Gastrocnemius medialis (tissue), 4 donors: ENCODE measurements around the gene AIMP1. TPM values are rescaled to one million over a fixed set of nuclear protein-coding genes. Genes with fewer than 3 reads are reported as not detected.

ENCODE experiments used
- ATAC-seq, 2 donors: fragments of 150-250 bp; one replicate each; pipeline ENCODE4 v1.9.1; 2016
- DNase-seq, 2 donors: peaks; one replicate each; pipeline ENCODE4 v3.0.0-alpha.2; 2019
- H3K27ac ChIP-seq, 4 donors: fragments of 200-600 bp; sonication (generic); 1 replicate in 1 of 4; 2 replicates in 3 of 4; pipeline ENCODE4 v1.5.1; 2016 to 2018; ENCODE audit warnings: mild to moderate bottlenecking in 2 of 4, moderate library complexity in 1 of 4
- H3K27me3 ChIP-seq, 3 donors: fragments of 200-600 bp; sonication (generic) in 2 of 3; 1 replicate in 1 of 3; 2 replicates in 2 of 3; pipeline versions ENCODE4 v1.5.1 to v1.6.0; 2016 to 2019; ENCODE audit warnings: mild to moderate bottlenecking in 1 of 3, moderate library complexity in 1 of 3
- H3K36me3 ChIP-seq, 2 donors: fragments of 200-600 bp; sonication (generic) in 1 of 2; one replicate each; pipeline ENCODE4 v1.5.1; 2017 to 2018
- H3K4me1 ChIP-seq, 2 donors: fragments of 200-600 bp; sonication (generic) in 1 of 2; one replicate each; pipeline ENCODE4 v1.5.1; 2016 to 2017; ENCODE audit warnings: mild to moderate bottlenecking in 2 of 2
- H3K4me3 ChIP-seq, 4 donors: fragments of 200-600 bp; sonication (generic) in 3 of 4; 1 replicate in 1 of 4; 2 replicates in 3 of 4; pipeline ENCODE4 v1.5.1; 2016 to 2019; ENCODE audit warnings: mild to moderate bottlenecking in 2 of 4
- H3K9me3 ChIP-seq, 3 donors: fragments of 200-600 bp; sonication (generic) in 2 of 3; 1 replicate in 1 of 3; 2 replicates in 2 of 3; pipeline ENCODE4 v1.5.1; 2016 to 2019
- POLR2A ChIP-seq, 2 donors: fragments of 450-650 bp; IDR thresholded peaks; one replicate each; pipeline ENCODE4 v1.6.1; 2017; ENCODE audit warnings: antibody characterized with exemption in 2 of 2, mild to moderate bottlenecking in 2 of 2, moderate library complexity in 2 of 2
- in situ Hi-C, 4 donors: fragments of 200-750 bp; cut with MboI; loops; one replicate each; pipeline versions ENCODE4 v1.15.0 to v1.8.0; 2017; ENCODE audit warnings: low sequenced_read_pairs in 4 of 4
- intact Hi-C: fragments of 100-400 bp; cut with DNase I; formaldehyde crosslinking; loops from one replicate; pipeline ENCODE4 v1.15.1; 2023; ENCODE audit warnings: low total_unique reads
- total RNA-seq, 4 donors: library from RNA; depleted of rRNA; stranded (reverse); fragments of >200 nt; gene quantifications; one replicate each; pipeline versions ENCODE4 v1.1.0 to v1.2.3, GENCODE V29; 2016
- TF ChIP-seq, protein P1 (sequence below), 5 experiments: fragments of 450-650 bp in 3 of 5; fragments of 200-600 bp in 2 of 5; sonication (generic) in 2 of 5; IDR thresholded peaks in 4 of 5; conservative IDR thresholded peaks in 1 of 5; 1 replicate in 4 of 5; 2 replicates in 1 of 5; pipeline ENCODE4 v1.5.1; 2016 to 2019; ENCODE audit warnings: antibody characterized with exemption in 5 of 5, mild to moderate bottlenecking in 3 of 5, moderate library complexity in 3 of 5

AIMP1 gene
- total RNA-seq, 4 donors from 2014 or later = 23.2 to 30.0 (median 27.4) TPM

DNA sequence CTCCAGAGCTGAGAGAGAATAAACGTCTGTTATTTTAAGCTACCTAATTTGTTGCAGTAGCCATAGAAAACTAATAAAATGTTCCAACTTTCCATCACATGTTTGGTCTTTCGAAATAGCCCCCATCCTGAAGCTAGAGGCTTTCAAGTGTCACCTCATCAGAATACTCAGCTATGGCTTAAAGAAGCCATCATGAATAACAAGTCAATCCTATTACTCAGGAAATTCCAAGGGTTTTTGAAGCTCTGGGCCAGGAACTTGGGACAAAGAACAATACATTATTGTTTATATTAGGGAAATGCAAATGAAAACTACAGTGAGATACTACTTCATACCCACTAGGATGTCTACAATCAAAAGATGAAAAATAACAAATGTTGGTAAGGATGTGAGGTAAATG is 42.5 kb upstream of the AIMP1 start:
- Histone ChIP-seq H3K27me3 (no peaks in the 10 kb centered on the region), H3K36me3 (peaks cover 0 to 6% of the 10 kb centered on the region in 2 donors), H3K27ac (no peak overlapping the region), H3K4me3 (no peak overlapping the region), H3K4me1 (peaks cover 0 to 6% of the 10 kb centered on the region in 2 donors), H3K9me3 (no peaks in the 10 kb centered on the region)
- ATAC-seq (no peak), DNase-seq (no peak)
- in situ Hi-C loops (no loop called here), intact Hi-C loops (no loop called here)
- TF ChIP-seq, protein P1, sequence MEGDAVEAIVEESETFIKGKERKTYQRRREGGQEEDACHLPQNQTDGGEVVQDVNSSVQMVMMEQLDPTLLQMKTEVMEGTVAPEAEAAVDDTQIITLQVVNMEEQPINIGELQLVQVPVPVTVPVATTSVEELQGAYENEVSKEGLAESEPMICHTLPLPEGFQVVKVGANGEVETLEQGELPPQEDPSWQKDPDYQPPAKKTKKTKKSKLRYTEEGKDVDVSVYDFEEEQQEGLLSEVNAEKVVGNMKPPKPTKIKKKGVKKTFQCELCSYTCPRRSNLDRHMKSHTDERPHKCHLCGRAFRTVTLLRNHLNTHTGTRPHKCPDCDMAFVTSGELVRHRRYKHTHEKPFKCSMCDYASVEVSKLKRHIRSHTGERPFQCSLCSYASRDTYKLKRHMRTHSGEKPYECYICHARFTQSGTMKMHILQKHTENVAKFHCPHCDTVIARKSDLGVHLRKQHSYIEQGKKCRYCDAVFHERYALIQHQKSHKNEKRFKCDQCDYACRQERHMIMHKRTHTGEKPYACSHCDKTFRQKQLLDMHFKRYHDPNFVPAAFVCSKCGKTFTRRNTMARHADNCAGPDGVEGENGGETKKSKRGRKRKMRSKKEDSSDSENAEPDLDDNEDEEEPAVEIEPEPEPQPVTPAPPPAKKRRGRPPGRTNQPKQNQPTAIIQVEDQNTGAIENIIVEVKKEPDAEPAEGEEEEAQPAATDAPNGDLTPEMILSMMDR (IDR thresholded peaks at IDR 0.05 in 4 of 5, conservative IDR thresholded peaks at IDR 0.05 in 1 of 5) = no peak
- TF ChIP-seq POLR2A (IDR thresholded peaks at IDR 0.05) = no peak

DNA sequence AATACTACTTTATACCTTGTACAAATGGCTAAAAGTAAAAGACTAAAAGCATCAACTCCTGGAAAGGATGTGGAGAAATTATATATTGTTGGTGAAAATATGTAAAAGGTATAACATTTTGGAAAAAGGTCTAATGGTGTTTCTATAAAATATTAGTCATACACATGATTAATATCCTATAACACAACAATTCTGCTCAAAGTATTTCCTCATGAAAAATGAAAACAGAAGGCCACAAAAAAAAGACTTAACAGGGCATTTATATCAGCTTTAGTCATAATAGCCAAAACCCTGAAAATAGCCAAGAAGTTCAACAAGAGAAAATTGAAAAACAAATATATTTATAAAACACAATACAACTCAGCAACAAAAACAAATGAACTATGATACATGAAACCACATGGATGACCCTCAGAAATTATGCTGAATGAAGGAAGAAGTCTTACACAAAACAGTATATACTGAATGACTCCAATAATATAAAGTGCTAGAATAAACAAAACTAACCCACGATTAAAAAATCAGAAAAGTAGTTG is 39.1 kb upstream of the AIMP1 start:
- no peak for ATAC-seq
- peaks cover 0 to 6% of the 10 kb centered on the region in 2 donors for H3K36me3 ChIP-seq
- H3K4me1 ChIP-seq = no peaks in the 10 kb centered on the region
- H3K9me3 ChIP-seq = no peaks in the 10 kb centered on the region
- no peak for DNase-seq
- no peak overlapping the region for H3K4me3 ChIP-seq
- no peak for TF ChIP-seq POLR2A (IDR thresholded peaks at IDR 0.05)
- TF ChIP-seq, protein P1 (IDR thresholded peaks at IDR 0.05 in 4 of 5, conservative IDR thresholded peaks at IDR 0.05 in 1 of 5) = no peak
- no peak overlapping the region for H3K27ac ChIP-seq
- intact Hi-C loops (no loop called here), in situ Hi-C loops (no loop called here)
- no peaks in the 10 kb centered on the region for H3K27me3 ChIP-seq

DNA sequence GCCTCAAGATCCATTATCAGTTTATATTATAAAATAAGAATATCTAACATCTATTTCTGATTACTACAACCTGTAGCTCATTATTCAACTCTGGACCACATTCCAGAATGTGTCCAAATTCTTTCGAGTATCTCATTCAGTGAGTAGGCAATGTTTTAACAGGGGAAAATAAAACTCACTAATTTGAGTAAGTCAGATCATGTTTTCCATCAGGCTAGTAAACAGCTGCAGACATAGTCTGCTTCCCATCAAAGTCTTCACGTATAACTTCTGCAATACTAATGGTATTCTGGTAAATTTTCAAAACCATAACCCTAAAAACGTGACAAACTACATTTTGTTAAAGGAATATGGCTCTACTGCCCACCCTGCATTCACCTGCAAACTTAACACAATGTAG is 32.1 kb upstream of the AIMP1 start:
- no peak for DNase-seq
- Histone ChIP-seq H3K4me3 (no peak overlapping the region), H3K4me1 (no peaks in the 10 kb centered on the region), H3K36me3 (no peaks in the 10 kb centered on the region), H3K27me3 (no peaks in the 10 kb centered on the region), H3K9me3 (no peaks in the 10 kb centered on the region), H3K27ac (no peak overlapping the region)
- in situ Hi-C loops (no loop called here), intact Hi-C loops (no loop called here)
- ATAC-seq = no peak
- no peak for TF ChIP-seq POLR2A (IDR thresholded peaks at IDR 0.05)
- TF ChIP-seq, protein P1 (IDR thresholded peaks at IDR 0.05 in 4 of 5, conservative IDR thresholded peaks at IDR 0.05 in 1 of 5) = no peak

DNA sequence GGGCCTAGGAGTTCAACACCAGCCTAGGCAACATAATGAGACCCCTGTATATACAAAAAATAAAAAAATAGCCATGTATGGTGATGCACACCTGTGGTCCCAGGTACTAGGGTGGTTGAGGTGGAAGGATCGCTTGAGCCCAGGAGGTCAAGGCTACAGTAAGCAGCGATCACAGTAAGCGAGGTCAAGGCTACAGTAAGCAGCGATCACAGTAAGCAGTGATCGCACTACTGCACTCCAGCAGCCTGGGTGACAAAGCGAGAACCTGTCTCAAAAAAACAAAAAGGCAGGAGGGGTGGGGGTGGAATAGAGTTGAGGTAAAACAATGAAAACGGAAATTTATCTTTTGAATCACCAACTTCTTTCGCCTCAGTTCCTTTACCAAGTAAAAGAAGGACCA is 29.7 kb upstream of the AIMP1 start:
- Histone ChIP-seq H3K4me3 (no peak overlapping the region), H3K9me3 (no peaks in the 10 kb centered on the region), H3K27me3 (no peaks in the 10 kb centered on the region), H3K36me3 (peaks cover 0 to 2% of the 10 kb centered on the region in 2 donors), H3K4me1 (no peaks in the 10 kb centered on the region), H3K27ac (no peak overlapping the region)
- intact Hi-C loops = no loop called here
- TF ChIP-seq, protein P1 (IDR thresholded peaks at IDR 0.05 in 4 of 5, conservative IDR thresholded peaks at IDR 0.05 in 1 of 5) = no peak
- TF ChIP-seq POLR2A (IDR thresholded peaks at IDR 0.05) = no peak
- in situ Hi-C loops = no loop called here
- ATAC-seq = no peak
- DNase-seq = no peak
